ENCODE data around the gene CDK1.

The CDK1 gene

DNA sequence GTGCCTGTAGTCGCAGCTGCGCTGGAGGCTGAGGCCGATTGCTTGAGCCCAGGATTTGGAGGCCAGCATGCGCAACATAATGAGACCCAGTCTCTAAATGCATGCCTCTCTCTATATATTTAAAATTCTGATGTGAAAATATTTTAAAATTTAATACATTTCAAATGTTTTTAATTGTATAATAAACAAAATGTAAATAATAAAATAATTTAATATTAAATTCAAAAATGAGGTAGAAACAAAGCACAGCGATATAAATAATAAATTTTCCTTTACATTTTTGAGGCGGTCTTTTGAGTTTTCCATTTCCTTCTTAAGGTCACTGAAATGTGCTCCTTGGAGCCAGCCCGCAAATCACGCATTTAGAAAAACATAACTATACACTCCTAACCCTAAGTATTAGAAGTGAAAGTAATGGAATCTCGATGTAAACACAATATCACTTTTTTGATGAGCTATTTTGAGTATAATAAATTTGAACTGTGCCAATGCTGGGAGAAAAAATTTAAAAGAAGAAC, 523 bp upstream of the CDK1 start:
- no peak for DNase-seq (ENCODE audit: low read depth in 4 of 4, low spot score in 1 of 4)

DNA sequence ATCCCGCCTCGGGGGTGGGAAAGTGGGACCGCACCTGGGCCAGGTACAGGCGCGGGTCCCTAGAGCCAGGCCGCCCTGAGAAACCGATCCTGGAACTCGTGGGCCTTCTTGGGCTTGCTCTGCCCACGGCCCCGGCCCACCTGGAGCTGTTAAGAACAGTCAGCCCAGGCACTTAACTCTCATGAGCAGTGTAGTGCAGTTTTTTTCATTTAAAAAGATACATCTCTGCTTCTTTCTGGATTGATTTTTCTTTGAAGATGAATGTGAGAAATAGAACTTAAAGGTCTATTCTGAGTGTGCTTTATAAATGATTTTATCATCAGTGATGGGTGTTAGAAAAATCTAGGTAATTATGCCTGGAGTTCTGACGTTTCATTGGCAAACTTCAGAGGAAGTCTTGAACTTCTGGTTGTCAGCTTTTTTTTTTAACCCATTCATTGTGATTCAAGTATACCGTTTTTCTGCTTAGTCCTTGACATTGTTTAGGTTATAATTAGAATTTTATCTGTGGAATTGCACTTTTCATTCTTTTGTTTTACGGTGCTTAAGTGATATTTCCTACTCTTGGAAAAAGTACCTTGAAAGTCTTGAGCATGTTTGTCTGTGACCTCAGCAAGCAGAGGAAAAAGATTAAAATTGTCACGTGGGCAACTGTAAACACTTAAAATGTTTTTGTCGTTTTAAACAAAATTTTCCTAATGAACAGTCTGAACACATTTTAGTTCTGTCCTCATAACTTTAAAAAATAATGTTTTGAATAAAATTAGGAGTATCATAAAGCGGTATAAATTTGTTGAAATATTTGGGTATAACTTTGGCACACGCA, 906 bp downstream of the CDK1 start:
- no peak for DNase-seq (ENCODE audit: low read depth in 4 of 4, low spot score in 1 of 4)

DNA sequence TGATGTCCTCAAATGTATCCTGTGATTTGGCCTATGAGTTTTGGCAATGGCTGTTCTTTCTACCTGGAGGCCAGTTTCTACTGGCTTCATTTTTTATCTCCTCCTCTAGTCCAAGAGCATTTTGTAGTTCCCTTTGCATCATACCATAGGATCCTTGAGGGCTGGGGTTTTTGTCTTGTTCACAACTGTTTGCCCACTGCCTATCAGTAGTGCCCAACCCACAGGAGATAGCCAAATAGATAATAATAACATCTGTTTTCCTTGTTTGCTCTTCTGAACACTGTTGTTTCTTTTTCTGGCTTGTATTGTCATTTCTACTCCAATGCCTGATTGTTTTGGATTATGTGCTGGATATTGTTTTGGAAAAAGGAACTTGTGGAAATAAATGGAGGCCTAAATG, 3.4 kb downstream of the CDK1 start:
- DNase-seq (ENCODE audit: low read depth in 4 of 4, low spot score in 1 of 4), result no peak

DNA sequence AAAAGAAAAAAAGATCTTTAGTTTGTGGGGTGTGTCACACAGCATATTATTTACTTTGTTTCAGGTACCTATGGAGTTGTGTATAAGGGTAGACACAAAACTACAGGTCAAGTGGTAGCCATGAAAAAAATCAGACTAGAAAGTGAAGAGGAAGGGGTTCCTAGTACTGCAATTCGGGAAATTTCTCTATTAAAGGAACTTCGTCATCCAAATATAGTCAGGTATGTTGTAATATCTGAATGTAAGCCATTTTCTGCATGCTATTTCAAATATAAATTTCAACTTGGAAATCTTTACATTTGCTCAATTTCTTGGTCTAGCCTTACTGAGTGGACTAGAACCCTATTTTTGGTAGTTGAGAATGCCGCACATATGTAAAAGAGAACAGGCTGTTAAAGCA, 6.4 kb downstream of the CDK1 start:
- DNase-seq (ENCODE audit: low read depth in 4 of 4, low spot score in 1 of 4), result no peak

DNA sequence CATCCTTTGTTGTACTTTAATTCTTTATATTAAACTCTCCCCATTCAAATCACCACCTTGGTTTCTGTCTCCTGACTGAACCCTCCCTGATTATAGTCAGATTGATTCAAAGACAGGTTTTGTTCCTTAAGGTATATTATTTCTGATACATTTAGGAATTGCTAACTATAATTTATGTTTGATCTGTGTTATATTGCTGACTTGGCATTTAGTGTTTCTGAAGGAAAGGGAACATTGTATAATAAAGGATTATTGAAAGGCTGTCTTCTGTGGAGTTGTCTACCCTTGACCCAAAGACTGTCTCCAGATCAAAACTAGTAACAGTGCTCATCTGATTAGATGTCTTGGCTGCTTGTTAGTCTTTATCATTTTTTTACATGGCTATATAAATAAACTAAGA, 10.3 kb downstream of the CDK1 start:
- no peak for DNase-seq (ENCODE audit: low read depth in 4 of 4, low spot score in 1 of 4)

DNA sequence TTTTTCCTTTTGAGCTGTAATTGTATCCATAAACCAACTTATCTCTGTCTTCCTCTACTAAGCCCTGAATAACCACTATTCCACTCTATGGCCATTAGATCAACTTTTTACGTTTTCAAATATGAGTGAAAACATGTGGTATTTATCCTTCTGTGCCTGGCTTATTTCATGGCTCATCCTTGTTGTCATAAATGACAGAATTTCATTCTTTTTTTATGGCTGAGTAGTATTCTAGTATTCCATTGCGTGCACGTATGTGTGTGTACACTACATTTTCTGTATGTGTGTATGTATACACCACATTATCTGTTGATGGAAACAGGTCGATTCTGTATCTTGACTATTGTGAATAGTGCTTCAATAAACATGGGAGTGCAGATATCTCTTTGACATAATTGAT, 11.1 kb downstream of the CDK1 start:
- no peak for DNase-seq (ENCODE audit: low read depth in 4 of 4, low spot score in 1 of 4)

DNA sequence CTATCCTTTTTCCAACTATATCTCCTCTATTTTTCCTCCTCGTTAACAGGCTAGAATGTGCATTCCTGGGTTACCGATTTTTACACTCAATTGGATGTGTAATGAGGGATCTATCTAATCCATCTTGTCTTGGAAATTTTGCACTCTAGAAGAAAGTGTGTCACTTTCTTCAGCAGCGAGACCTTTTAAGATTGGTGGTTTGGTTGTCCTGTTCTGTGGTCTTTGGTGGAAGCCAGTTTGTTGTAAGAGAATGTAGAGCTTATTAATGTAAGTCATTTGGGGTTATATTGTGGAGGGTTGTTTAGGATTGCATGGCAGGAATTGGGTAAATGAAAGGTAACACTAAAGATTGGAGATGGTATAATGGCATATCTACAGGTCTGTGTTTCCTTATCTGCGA, 16.7 kb downstream of the CDK1 start:
- DNase-seq (ENCODE audit: low read depth in 4 of 4, low spot score in 1 of 4), result no peak

DNA sequence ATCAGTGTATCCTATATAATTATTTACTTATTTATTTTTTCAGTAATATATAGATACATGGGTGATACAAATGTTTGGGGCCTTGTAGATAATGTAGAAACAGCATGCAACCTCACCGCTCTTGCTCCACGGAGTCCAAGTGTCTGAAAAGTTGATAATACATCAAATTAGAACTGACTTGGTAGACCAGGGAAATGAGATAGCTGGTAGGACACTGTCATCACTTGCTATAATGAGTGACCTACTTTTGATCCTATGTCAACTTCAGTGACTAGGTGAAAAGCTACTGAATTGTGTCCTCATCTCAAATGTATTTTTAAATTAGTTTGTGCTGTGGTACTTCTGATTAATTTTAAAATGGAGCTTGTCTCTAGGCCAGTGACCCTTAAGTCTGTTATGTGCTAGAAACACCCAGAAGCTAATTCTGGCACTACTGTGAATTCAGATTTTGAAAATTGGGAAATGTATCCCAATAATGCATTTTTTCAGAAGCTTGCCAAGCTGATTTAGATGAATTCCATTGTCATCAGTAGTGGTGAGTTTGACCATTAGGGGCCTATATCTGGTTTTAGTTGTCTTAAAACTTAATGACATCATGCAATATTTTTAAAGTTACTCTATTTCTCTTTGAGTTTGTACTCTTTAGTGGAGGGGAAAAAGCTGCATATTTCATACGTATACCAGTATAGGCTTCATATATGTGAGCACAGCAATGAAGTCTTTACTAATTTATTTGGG, 17.4 kb downstream of the CDK1 start:
- DNase-seq (ENCODE audit: low read depth in 4 of 4, low spot score in 1 of 4), result no peak

DNA sequence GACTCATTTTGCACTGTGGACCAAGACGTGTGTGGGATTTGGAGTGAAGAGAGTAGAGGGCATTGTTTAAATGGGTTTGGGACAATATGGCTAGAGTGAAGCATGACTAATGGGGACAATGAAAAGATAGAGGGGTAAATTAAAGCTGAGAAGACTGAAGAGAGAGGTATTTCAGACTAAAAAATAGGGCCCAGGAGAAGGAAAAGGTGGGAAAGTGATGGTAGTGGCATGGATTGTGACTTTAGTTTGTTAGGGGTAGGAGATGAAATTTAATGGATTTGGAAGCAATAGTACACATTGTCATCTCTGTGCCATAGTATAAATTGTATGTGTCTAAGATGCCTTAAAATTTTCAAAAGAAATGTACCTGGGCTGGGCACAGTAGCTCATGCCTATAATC, 18.2 kb downstream of the CDK1 start:
- no peak for DNase-seq (ENCODE audit: low read depth in 4 of 4, low spot score in 1 of 4)

DNA sequence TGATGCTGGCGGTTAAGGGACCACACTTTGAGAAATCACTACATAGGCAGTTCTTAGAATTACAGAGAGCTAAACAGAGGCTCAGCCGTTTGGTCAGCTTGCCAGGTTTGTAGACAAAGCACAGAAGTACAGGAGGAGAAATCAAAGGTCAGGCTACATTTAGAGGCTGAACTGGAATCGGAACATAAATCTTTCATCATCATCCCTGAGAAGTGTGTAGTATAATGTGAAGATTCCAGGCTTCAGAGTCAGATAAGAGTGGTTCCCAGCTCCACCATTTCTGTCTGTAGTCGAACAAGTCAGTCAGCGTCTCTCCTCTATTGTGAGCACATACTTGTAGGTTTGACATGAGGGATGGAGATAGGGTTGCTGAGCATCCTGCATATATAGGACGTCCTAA, 18.9 kb downstream of the CDK1 start:
- no peak for DNase-seq (ENCODE audit: low read depth in 4 of 4, low spot score in 1 of 4)

DNA sequence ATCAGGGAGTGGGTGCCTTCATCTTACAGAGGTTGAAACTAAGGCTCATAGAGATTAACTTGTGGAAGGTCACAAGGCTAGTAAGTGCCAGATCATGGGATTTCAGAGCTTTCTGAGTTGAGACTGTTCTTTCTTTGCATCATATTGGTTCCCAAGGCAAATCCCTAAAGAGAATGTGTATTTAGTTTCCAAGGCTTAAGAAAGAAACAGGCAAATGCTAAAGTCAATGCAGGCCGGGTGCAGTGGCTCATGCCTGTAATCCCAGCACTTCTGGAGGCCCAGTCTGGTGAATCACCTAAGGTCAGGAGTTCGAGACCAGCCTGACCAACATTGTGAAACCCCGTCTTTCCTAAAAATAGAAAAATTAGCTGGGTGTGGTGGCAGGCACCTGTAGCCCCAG, 19.8 kb downstream of the CDK1 start:
- no peak for DNase-seq (ENCODE audit: low read depth in 4 of 4, low spot score in 1 of 4)

DNA sequence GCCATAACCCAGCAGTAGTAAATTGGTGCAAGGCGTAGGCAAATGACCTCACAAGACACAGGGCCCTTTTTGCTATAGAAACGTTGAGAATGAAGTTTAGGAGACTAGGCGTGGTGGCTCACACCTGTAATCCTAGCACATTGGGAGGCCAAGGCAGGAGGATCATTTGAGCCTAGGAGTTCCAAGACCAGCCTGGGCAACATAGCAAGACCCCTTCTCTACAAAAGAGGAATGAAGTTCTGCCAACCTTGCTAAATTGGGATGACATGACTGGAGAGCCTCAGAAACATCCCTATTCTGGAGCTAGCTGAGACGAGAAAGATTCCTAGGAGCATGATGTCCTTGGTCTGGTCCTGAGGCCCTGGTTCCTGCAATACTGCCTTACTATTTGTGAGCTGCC, 20.6 kb downstream of the CDK1 start:
- DNase-seq (ENCODE audit: low read depth in 4 of 4, low spot score in 1 of 4), result no peak

DNA sequence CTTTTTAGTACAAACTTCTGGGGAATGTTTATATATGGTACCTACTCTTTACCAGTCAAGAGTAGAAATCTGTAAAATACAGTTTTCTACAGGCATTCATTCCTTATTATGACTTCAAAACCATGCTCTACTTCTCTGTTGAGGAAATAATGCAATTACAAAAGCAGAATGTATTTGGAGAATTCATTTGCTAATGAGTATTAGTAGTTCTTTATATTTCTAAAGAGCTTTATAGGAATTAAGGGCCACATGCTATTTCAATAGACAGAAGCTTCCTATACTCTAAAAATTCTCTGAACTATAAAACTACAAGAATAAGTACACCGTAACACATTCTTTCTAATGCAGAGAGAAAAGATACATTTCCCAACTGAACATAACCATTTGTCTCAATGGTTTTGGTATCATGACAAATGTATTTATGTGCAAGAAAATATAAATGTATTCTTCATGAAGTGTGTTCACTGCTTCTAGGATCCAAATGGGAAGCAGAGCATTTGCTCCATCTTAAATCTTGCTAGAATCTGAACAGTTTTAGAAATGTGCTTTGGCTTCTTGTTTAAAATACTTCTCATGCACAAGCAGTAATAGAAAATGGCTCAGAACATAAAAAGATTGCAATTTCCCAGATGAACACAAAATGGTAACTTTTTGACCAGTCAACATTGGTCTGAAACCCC, 21.8 kb downstream of the CDK1 start:
- no peak for DNase-seq (ENCODE audit: low read depth in 4 of 4, low spot score in 1 of 4)

DNA sequence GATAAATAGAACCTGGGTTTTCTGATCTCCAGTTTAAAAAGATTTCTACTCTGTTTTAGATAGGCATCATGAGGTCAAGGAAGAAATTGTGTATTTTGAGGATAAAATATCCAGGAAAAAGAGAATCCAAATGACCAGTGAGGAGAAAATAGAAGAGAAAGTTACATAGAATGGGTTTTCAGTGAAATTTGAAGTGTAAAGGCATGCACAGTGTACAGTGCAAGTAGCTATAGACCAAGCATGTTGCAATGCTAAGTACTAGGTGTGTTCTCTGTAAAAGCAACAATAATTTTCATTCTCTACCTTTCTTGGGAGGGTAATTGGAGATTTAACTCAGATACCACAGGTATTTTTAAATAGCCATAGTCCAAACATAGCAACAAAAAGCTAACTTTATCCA, 22.6 kb downstream of the CDK1 start:
- DNase-seq (ENCODE audit: low read depth in 4 of 4, low spot score in 1 of 4), result no peak

DNA sequence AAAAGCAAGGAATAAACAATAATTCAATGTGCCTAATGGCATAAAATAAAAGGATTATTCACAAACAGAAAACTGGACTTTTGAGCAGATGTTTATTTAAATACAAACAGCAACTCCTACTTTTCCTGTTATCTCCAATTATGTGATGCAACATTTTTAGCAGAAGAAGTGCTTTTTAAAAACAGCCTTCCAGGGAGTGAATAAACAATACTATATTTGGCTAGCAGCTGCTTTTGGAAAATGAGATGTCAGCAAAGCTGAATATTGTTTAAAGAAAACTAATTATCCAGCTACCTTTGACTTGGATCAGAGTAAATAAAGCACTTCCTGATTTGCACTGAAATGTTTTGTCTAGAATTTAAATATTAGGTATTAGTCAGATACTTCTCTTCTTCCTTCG, 23.2 kb downstream of the CDK1 start:
- no peak for DNase-seq (ENCODE audit: low read depth in 4 of 4, low spot score in 1 of 4)

DNA sequence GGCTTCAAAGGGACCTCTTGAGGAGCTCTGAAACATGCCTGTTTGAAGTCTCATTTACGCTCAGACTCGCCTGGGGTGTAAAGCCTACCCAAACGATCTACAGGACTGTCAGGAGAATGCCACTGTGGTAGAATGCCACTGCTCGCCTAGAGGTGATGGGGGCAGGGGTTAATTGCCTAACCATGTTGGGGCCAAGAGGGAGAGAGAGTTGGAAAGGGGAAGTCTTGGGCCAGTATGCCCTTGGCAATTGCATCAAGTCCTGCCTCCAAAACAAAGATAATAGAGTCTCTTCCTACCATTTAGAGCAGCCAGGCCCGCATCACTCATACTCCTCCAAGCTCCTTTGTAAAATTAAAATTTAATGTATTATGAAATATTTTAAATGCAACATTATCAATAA, 25.2 kb downstream of the CDK1 start:
- DNase-seq (ENCODE audit: low read depth in 4 of 4, low spot score in 1 of 4), result no peak

DNA sequence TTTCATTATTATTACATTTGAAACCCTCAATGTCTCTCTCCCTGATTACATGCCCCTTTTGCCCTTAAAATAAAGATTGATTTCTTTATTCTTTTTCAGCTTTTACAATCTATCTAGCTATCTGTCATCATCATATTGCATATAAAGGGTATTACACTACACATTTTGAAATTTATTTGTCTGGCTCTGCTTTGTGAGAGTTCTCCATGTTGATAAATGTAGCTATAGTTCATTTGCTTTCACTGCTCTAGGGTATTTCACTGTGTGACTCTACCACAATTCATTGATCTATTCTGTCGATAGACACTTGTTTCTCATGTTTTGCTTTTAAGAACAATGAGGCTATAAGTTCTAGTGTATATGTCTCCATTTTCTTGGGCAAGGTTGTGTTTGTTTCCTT, 25.6 kb downstream of the CDK1 start:
- no peak for DNase-seq (ENCODE audit: low read depth in 4 of 4, low spot score in 1 of 4)

DNA sequence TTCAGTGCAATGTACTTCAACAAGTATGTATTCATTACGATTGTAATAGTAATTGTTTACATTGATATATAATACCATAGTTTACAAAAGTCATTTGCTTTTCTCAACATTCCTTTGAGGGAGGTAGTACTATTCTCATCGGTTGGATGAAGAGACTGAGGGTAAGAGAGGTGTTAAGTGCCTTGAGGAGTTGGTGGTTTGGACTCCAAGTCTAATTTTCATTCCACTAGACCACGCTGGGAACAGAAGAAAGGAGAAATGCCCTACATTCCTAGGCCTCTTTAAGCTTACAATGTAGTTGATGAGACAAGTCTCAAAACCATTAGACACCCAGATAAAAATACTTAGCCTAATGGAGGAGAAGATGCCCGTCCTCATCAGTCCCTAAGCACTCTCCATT, 28.6 kb downstream of the CDK1 start:
- no peak for DNase-seq (ENCODE audit: low read depth in 4 of 4, low spot score in 1 of 4)

DNA sequence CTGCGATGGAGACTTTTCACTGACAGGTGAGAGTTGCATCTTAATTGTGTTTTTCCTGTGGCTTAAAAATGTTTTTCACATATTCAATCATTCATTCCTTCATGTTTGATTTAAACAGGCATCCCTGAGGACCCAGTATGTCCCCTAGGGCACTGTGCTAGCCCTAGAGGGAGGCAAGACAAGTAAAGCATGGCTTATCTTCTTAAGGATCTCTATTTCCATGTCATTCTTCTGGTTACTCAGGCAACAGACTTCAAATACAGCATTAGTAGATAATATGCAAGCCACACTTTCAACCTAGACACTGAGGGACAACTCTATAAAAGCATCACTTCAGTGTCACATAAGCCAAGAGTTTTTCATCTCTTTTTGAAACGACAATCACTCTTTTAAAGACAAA, 29.2 kb downstream of the CDK1 start:
- no peak for DNase-seq (ENCODE audit: low read depth in 4 of 4, low spot score in 1 of 4)

DNA sequence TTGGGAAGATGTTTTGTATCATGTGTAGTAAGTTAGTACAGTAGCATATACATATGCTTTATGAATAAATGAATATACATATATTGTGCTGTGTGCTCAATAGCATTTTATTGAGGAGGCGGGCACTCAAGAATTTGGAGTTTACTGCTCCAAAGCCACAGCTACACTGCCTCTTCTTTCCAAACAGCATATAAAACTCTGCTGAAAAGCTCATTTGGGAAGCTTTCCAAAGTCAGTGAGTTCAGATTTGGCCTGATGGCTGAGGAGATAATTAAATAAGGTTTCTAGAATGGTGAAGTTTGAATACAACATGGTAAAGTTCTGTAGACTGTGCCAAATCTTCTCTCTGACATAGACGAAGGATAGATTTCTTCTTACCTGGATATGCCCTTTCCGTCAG, 29.8 kb downstream of the CDK1 start:
- no peak for DNase-seq (ENCODE audit: low read depth in 4 of 4, low spot score in 1 of 4)

DNA sequence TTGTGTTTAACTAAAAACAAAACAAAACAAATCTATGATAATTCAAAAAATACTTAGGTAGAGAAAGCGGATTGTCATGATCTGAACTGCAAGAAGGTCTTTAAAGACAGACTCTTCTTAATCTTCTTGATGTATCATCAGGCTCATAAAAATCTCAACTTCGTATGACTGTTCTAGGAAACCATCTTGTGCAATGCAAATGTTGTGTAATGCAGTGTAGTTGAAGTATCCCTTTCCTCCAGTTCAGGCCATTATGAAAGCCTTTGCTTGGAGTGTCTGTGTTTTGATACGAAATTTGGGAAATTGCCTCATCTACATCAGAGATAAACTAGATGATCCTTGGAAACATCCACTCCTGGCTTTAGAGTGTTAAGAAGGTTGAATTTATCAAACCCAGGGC, 30.9 kb downstream of the CDK1 start:
- no peak for DNase-seq (ENCODE audit: low read depth in 4 of 4, low spot score in 1 of 4)
